SU-DHL-6 (cell line): ENCODE measurements around the gene NFIA.

Experiments used
- CTCF ChIP-seq: fragments of 200-600 bp; sonication (generic); IDR thresholded peaks from one replicate; pipeline ENCODE4 v1.5.1; 2017; ENCODE audit warnings: antibody characterized with exemption, mild to moderate bottlenecking, low read length, moderate library complexity; ENCODE audit not compliant: insufficient read depth, poor library complexity, severe bottlenecking
- EZH2phosphoT487 ChIP-seq: fragments of 200-600 bp; sonication (generic), shearing (Covaris generic); conservative IDR thresholded peaks from 2 replicates; pipeline ENCODE4 v1.6.1; 2018; ENCODE audit warnings: mild to moderate bottlenecking, antibody characterized with exemption, low read length, moderate library complexity, mixed read lengths

GRCh38 chr1:61435226-61435625 is 352.9 kb downstream of the NFIA start:
- TF ChIP-seq CTCF: no peak
- TF ChIP-seq EZH2phosphoT487: no peak
